Lower leg skin (tissue), 4 donors: ENCODE results near the gene SLFN12L. TPM values are rescaled to one million over a fixed set of nuclear protein-coding genes. Genes with fewer than 3 reads are reported as not detected.

Experiments used
- DNase-seq, 2 donors: peaks; one replicate each; pipeline ENCODE4 v3.0.0-alpha.2; 2019; ENCODE audit warnings: low spot score in 2 of 2
- H3K4me3 ChIP-seq: fragments of 200-600 bp; sonication (generic); 2 replicates; pipeline ENCODE4 v1.5.1; 2017; ENCODE audit warnings: mild to moderate bottlenecking, low read depth; ENCODE audit not compliant: poor library complexity, severe bottlenecking
- POLR2A ChIP-seq, 2 donors: fragments of 450-650 bp; IDR thresholded peaks; one replicate each; pipeline ENCODE4 v1.6.1; 2016 to 2017; ENCODE audit warnings: antibody characterized with exemption in 2 of 2, mild to moderate bottlenecking in 1 of 2, moderate library complexity in 1 of 2
- WGBS, 2 donors: methylation state at CpG; one replicate each; pipeline ENCODE4 v1.1.5; 2018; 5-methylcytosine and 5-hydroxymethylcytosine counted together
- intact Hi-C: fragments of 100-400 bp; cut with DNase I; formaldehyde crosslinking; loops from one replicate; pipeline ENCODE4 v1.15.0; 2023; ENCODE audit warnings: low total_unique reads
- total RNA-seq, 4 donors: library from RNA; depleted of rRNA; stranded (reverse); fragments of >200 nt; gene quantifications; one replicate each; pipeline ENCODE4 v1.1.0, GENCODE V29; 2016
- TF ChIP-seq, protein P1 (sequence below), 3 donors: fragments of 450-650 bp; IDR thresholded peaks; one replicate each; pipeline ENCODE4 v1.5.1; 2016; ENCODE audit warnings: antibody characterized with exemption in 3 of 3, mild to moderate bottlenecking in 3 of 3, moderate library complexity in 2 of 3

The SLFN12L gene
- total RNA-seq, 4 donors from 2014 or later = 0.12 to 0.80 (median 0.46) TPM

DNA sequence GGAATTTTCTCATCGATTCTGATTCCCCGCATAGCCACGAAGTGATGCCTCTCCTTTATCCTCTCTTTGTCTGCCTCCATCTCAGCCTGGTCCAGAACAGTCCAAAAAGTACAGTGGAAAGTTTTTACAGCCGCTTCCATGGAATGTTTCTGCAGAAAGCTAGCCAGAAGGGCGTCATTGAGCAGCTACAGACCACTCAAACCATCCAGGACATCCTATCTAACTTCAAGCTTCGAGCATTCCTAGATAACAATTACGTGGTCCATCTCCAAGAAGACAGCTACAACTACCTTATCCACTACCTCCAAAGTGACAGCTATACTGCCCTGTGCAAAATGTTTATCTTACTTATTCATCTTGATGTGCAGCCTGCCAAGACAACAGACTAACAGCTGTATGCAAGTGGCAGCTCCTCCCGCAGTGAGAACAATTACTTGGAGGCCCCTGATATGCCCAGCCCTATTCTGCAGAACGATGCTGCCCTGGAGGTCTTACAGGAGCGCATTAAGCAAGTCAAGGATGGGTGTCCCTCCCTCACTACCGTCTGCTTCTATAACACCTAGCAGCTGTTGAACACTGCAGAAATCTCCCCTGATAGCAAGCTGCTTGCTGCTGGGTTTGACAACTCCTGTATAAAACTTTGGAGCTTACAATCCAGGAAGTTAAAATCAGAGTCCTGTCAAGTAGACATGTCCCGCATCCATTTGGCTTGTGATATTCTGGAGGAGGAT, 38.9 kb downstream of the SLFN12L start:
- intact Hi-C loops = no loop called here
- WGBS, 2 donors = 24 to 40% methylated on average over 12 of the region's 12 CpGs
- no peak overlapping the region for H3K4me3 ChIP-seq
- no peak for DNase-seq
- TF ChIP-seq, protein P1, sequence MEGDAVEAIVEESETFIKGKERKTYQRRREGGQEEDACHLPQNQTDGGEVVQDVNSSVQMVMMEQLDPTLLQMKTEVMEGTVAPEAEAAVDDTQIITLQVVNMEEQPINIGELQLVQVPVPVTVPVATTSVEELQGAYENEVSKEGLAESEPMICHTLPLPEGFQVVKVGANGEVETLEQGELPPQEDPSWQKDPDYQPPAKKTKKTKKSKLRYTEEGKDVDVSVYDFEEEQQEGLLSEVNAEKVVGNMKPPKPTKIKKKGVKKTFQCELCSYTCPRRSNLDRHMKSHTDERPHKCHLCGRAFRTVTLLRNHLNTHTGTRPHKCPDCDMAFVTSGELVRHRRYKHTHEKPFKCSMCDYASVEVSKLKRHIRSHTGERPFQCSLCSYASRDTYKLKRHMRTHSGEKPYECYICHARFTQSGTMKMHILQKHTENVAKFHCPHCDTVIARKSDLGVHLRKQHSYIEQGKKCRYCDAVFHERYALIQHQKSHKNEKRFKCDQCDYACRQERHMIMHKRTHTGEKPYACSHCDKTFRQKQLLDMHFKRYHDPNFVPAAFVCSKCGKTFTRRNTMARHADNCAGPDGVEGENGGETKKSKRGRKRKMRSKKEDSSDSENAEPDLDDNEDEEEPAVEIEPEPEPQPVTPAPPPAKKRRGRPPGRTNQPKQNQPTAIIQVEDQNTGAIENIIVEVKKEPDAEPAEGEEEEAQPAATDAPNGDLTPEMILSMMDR (IDR thresholded peaks at IDR 0.05) = no peak

DNA sequence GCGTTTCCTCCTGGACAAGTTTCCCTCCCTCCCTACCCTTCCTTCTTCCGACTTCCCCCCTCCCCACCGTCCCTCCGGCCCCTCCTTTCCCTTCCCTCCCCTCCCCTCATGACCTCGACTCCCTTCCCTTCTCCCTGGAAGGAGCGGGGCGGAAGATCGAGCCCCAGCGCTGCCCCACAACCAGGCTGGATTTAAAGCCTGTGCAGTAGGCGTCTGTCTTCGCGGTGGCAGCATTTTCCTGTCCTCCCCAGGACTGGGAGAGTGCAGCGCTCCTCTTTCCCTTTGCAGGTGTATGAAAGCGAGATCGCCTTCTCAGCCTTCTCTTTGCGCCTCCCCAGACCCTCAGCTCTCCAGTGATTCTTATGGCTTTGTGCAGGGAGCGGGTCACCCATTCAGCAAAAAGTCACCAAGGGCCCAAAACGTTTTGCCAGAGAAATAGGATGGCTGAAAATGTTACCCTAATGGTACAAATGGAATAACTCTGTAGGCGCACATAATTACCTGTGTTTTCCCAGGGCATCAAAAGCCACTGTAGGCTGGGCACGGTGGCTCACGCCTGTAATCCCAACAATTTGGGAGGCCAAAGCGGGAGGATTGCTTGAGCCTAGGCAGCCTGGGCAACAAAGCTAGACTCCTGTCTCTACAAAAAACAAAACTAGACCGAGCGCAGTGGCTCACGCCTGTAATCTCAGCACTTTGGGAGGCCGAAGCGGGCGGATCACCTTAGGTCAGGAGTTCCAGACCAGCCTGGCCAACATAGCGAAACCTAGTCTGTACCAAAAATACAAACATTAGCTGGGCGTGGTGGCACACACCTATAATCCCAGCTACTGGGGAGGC, 40.8 kb downstream of the SLFN12L start:
- no peak for TF ChIP-seq POLR2A (IDR thresholded peaks at IDR 0.05)
- TF ChIP-seq, protein P1 (IDR thresholded peaks at IDR 0.05) = no peak
- intact Hi-C loops = no loop called here
- H3K4me3 ChIP-seq = no peak overlapping the region
- WGBS, 2 donors = 24 to 32% methylated on average over 30 of the region's 30 CpGs
- DNase-seq = no peak

- TF ChIP-seq, protein P1 (IDR thresholded peaks at IDR 0.05) = no peak
- TF ChIP-seq POLR2A (IDR thresholded peaks at IDR 0.05) = no peak
- H3K4me3 ChIP-seq = no peak overlapping the region
- DNase-seq = no peak
- 14 to 17% methylated on average over 2 of the region's 2 CpGs for WGBS, 2 donors
- intact Hi-C loops = no loop called here
Observed at GRCh38 chr17:35493040-35493439, 44.4 kb downstream of the SLFN12L start.

- 17 to 33% methylated on average over 3 of the region's 3 CpGs for WGBS, 2 donors
- intact Hi-C loops = no loop called here
Observed at GRCh38 chr17:35491417-35491816, 46.1 kb downstream of the SLFN12L start.

GRCh38 chr17:35489944-35490343, 47.5 kb downstream of the SLFN12L start:
- H3K4me3 ChIP-seq = no peak overlapping the region
- 11 to 15% methylated on average over 18 of the region's 18 CpGs for WGBS, 2 donors
- no peak for TF ChIP-seq POLR2A (IDR thresholded peaks at IDR 0.05)
- TF ChIP-seq, protein P1 (IDR thresholded peaks at IDR 0.05) = no peak
- DNase-seq = no peak
- intact Hi-C loops = no loop called here

More at GRCh38 chr17:35491417-35491816, 46.1 kb downstream of the SLFN12L start:
- H3K4me3 ChIP-seq = no peak overlapping the region
- TF ChIP-seq POLR2A (IDR thresholded peaks at IDR 0.05) = no peak
- TF ChIP-seq, protein P1 (IDR thresholded peaks at IDR 0.05) = no peak
- no peak for DNase-seq
